Colonic mucosa (tissue), 4 donors: Measurements from ENCODE around the gene GLP1R. TPM values are rescaled to one million over a fixed set of nuclear protein-coding genes. Genes with fewer than 3 reads are reported as not detected.

Source experiments
- DNase-seq: peaks from one replicate; pipeline ENCODE4 v3.0.0-alpha.2; 2020
- H3K27ac ChIP-seq: fragments of 200-600 bp; one replicate; pipeline ENCODE4 v1.8.0; 2021
- H3K27me3 ChIP-seq: fragments of 200-600 bp; one replicate; pipeline ENCODE4 v1.8.0; 2021
- H3K36me3 ChIP-seq: fragments of 200-600 bp; one replicate; pipeline ENCODE4 v1.8.0; 2021
- H3K4me1 ChIP-seq: fragments of 200-600 bp; one replicate; pipeline ENCODE4 v1.8.0; 2021; ENCODE audit warnings: mild to moderate bottlenecking
- H3K4me3 ChIP-seq: fragments of 200-600 bp; one replicate; pipeline ENCODE4 v1.8.0; 2021
- H3K9ac ChIP-seq, 2 donors: one replicate each; pipeline ENCODE4 v1.7.0; 2013; ENCODE audit warnings: control low read depth in 2 of 2, low read depth in 2 of 2, low read length in 2 of 2
- H3K9me3 ChIP-seq: fragments of 200-600 bp; one replicate; pipeline ENCODE4 v1.8.0; 2021
- CTCF ChIP-seq: fragments of 200-600 bp; IDR thresholded peaks from one replicate; pipeline ENCODE4 v1.8.0; 2022; ENCODE audit warnings: antibody characterized with exemption, mild to moderate bottlenecking
- intact Hi-C: fragments of 100-400 bp; cut with DNase I; formaldehyde crosslinking; loops from one replicate; pipeline ENCODE4 v1.14.1; 2022
- total RNA-seq, 2 donors: library from RNA; stranded (reverse); fragmentation: NEBNext Ultra II Directional in 1 of 2; extraction: Animal tissue kit (Norgen Biotek cat#: 25700) in 1 of 2; gene quantifications; one replicate each; pipeline ENCODE4 v1.2.1, GENCODE V29; 2021
- donor health status: healthy.
- donor health status: DM: no; HTN: no; CAD: no.
- donor health status: DM: no; HTN: no; CAD: no.

GLP1R gene
- total RNA-seq, 2 donors from 2014 or later = not detected

GRCh38 chr6:39041072-39041471, 7.5 kb upstream of the GLP1R start:
- no peak for DNase-seq
- Histone ChIP-seq H3K9me3 (no peaks in the 10 kb centered on the region), H3K27ac (no peak overlapping the region), H3K9ac (no peak overlapping the region), H3K4me3 (no peak overlapping the region), H3K4me1 (no peaks in the 10 kb centered on the region), H3K36me3 (no peaks in the 10 kb centered on the region), H3K27me3 (no peaks in the 10 kb centered on the region)
- intact Hi-C loops = no loop called here
- TF ChIP-seq CTCF = no peak

- DNase-seq = no peak
- H3K9me3 ChIP-seq = no peaks in the 10 kb centered on the region
- intact Hi-C loops = no loop called here
- no peaks in the 10 kb centered on the region for H3K36me3 ChIP-seq
- H3K4me1 ChIP-seq = no peaks in the 10 kb centered on the region
- peaks cover 10% of the 10 kb centered on the region for H3K27me3 ChIP-seq
- no peak overlapping the region for H3K27ac ChIP-seq
- no peak for TF ChIP-seq CTCF
- H3K4me3 ChIP-seq = no peak overlapping the region
- no peak overlapping the region for H3K9ac ChIP-seq
Observed at GRCh38 chr6:39043776-39044175, 4.8 kb upstream of the GLP1R start.

- no peak for DNase-seq
- TF ChIP-seq CTCF = no peak
- intact Hi-C loops = no loop called here
- H3K27ac ChIP-seq = no peak overlapping the region
- H3K4me3 ChIP-seq = no peak overlapping the region
- no peaks in the 10 kb centered on the region for H3K9me3 ChIP-seq
- no peaks in the 10 kb centered on the region for H3K36me3 ChIP-seq
- no peaks in the 10 kb centered on the region for H3K4me1 ChIP-seq
- H3K27me3 ChIP-seq = peaks cover 14% of the 10 kb centered on the region
- no peak overlapping the region for H3K9ac ChIP-seq
Observed at GRCh38 chr6:39044181-39044580, 4.4 kb upstream of the GLP1R start.

- Histone ChIP-seq H3K36me3 (no peaks in the 10 kb centered on the region), H3K9ac (no peak overlapping the region), H3K27me3 (peaks cover 16% of the 10 kb centered on the region), H3K27ac (no peak overlapping the region), H3K4me3 (no peak overlapping the region), H3K9me3 (no peaks in the 10 kb centered on the region), H3K4me1 (no peaks in the 10 kb centered on the region)
- DNase-seq = no peak
- TF ChIP-seq CTCF = no peak
- intact Hi-C loops = no loop called here
Observed at GRCh38 chr6:39047434-39048327, 900 bp upstream of the GLP1R start.

GRCh38 chr6:39049575-39050283, 1.1 kb downstream of the GLP1R start:
- peaks cover 16% of the 10 kb centered on the region for H3K27me3 ChIP-seq
- no peak overlapping the region for H3K9ac ChIP-seq
- no peaks in the 10 kb centered on the region for H3K9me3 ChIP-seq
- no peak overlapping the region for H3K4me3 ChIP-seq
- intact Hi-C loops = no loop called here
- no peak overlapping the region for H3K27ac ChIP-seq
- no peak for TF ChIP-seq CTCF
- DNase-seq = no peak
- H3K4me1 ChIP-seq = no peaks in the 10 kb centered on the region
- no peaks in the 10 kb centered on the region for H3K36me3 ChIP-seq
